Pons (tissue), 1 donor: ENCODE measurements around the gene CNIH1.
"Not testable (repeated sequence)": the region's sequence is repeated elsewhere in the genome, so short reads cannot be mapped to it uniquely, and the experiment has no call there.

ENCODE experiments used
- DNase-seq: peaks from one replicate; pipeline ENCODE4 v3.0.0-alpha.2; 2016; ENCODE audit warnings: low spot score

The CNIH1 gene

DNA sequence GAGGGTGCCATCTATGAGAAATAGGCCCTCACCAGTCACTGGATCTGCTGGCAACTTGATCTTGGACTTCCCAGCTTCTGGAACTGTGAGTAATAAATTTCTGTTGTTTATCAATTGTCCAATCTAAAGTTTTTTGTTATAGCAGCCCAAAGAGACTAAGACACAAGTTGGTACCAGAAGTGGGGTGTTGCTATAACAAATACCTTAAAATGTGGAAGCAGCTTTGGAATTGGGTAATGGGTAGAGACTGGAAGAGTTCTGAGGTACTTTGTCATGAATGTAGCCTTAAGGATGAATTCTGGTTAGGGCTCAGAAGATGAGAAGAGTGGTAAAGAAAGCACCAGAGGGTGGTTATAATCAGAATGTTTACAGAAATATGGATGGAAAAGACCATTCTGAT is 26.1 kb upstream of the CNIH1 start:
- DNase-seq: no peak

GRCh38 chr14:54465654-54466053 is 24.5 kb upstream of the CNIH1 start:
- no peak for DNase-seq

GRCh38 chr14:54462048-54462447 is 20.9 kb upstream of the CNIH1 start:
- DNase-seq: no peak

DNA sequence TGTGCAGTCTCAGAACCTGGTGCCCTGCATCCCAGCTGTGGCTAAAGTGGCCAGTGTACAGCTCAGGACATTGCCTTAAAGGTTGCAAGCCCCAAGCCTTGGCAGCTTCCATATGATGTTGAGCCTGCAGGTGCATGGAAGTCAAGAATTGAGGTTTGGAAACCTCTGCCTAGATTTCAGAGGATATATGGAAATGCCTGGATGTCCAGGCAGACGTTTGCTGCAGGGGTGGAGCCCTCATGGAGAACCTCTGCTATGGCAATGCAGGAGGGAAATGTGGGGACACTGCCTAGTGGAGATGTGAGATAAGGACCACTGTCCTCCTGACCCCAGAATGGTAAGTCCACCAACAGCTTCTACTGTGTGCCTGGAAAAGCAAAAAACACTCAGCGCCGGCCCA is 17.9 kb upstream of the CNIH1 start:
- no peak for DNase-seq

DNA sequence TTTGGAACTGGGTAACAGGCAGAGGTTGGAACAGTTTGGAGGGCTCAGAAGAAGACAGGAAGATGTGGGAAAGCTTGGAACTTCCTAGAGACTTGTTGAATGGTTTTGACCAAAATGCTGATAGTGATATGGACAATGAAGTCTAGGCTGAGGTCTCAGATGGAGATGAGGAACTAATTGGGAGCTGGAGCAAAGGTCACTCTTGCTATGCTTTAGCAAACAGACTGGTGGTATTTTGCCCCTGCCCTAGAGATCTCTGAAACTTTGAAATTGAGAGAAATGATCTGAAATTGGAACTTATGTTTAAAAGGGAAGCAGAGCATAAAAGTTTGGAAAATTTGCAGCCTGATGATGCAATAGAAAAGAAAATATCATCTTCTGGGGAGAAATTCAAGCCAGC is 17.4 kb upstream of the CNIH1 start:
- DNase-seq: not testable (repeated sequence)

GRCh38 chr14:54457609-54457996 is 16.4 kb upstream of the CNIH1 start:
- no peak for DNase-seq

DNA sequence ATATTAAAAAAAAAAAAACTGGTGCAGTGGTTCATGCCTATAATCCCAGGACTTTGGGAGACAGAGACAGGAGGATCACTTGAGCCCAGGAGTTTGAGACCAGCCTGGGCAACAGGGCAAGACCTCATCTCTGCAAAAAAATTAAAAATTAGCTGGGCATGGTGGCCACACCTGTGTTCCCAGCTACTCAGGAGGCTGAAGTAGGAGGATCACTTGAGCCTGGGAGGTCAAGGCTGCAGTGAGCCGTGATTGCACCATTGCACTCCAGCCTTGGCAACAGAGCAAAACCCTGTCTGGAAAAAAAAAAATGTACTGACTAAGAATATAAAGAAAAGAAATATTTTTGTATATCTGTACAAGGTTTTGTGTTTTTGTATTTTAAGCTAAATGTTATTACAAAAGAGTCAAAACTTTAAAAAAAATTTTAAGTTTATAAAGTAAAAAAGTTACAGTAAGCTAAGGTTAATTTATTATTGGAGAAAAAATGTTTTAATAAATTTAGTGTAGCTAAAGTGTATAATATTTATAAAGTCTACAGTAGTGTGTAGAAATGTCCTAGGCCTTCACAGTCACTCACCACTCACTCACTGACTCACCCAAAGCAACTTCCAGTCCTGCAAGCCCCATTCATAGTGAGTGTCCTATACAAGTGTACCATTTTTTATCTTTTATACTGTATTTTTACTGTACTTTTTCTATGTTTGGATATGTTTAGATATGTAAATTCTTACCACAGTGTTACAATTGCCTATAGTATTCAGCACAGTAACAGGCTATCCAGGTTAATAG is 15.8 kb upstream of the CNIH1 start:
- not testable (repeated sequence) for DNase-seq

GRCh38 chr14:54455363-54455762 is 14.2 kb upstream of the CNIH1 start:
- no peak for DNase-seq

- DNase-seq: not testable (repeated sequence)
Observed at GRCh38 chr14:54453990-54454389, 12.8 kb upstream of the CNIH1 start.

DNA sequence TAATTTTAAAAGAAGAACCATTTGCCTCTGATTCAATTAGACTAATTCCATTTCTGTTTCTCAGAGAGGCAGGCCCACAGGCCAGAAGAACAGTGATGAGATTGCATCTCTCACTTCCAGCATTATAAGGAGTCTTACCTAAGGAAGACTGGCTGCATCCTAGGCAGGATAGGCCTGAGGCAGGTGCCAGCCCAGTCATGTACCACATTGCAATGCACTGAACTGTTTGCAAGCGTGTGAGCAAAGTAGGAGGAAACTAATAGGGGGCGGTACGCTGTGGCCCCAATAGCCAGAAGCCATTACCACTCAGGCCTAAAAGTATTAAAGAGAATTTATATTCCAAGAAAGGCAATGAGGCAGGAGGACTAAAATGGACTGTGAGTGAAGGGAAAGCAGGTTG is 12.1 kb upstream of the CNIH1 start:
- no peak for DNase-seq

GRCh38 chr14:54451961-54452360 is 10.8 kb upstream of the CNIH1 start:
- no peak for DNase-seq

DNA sequence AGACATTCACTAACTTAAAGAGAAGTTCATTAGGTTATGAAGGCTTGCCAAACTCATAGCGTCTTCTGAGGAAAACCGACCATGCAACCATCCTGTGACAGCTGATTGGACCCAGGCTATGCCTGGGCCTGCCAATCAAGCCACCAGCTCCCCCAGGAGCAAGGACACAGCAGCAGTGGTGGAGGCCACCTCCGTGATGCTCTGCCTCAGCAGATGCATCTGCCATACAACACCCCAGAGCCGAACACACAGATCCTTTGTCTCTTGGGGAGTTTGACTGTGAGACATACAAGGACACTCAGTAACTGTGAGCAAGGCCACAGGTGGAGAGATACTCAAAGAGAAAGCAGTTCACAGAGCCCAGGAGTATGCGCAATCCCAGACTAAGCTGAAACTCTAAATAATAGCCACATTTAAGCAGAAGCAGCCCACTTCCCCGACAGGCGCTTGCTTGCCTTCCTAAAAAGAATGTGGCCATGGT is 10.0 kb upstream of the CNIH1 start:
- no peak for DNase-seq

DNA sequence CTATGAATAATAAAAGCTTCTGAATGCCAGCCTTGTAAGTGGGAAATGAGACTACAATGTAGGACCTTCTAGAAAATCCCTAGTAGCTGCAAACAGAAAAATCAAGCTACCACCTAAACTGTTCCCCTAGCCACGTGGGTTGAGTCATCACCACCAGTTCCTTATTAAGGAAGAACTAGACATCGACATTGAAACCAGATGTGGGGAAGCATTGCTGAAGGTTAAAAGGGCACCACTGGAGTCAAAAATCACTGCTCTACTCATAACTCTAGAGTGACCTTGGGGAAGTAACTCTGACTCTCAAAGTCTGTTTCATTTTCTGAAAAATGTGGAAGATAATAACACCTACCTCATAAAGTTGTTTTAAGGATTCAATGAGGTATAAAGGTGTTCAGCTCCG is 9.4 kb upstream of the CNIH1 start:
- DNase-seq: no peak

GRCh38 chr14:54447231-54447692 is 6.1 kb upstream of the CNIH1 start:
- DNase-seq: no peak

DNA sequence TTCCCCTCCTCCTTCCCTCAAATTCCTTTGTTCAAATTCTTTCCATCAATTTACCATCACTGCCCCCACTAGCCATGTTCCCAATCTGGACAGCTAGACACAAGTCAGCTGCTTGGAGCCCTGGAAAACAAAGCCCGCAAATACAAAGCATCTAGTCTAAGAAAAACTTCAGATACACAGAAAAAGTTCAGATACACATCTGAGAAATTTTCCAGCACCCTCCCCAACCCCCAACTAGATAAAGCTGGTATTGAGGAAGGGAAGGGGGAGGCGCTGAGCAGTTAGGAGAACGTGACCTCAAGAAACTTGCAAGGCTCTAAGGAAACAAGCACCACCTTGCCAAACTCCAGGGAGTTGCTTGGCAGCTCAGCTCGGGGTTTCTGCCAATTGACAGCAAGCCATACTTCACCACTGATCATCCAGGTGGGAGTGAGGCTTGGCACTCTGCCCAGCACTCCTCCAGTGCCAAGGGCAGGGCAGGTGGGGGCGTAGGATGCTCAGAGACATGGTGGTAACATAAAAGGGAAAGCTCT is 5.1 kb upstream of the CNIH1 start:
- no peak for DNase-seq

GRCh38 chr14:54444681-54445080 is 3.5 kb upstream of the CNIH1 start:
- DNase-seq: no peak

DNA sequence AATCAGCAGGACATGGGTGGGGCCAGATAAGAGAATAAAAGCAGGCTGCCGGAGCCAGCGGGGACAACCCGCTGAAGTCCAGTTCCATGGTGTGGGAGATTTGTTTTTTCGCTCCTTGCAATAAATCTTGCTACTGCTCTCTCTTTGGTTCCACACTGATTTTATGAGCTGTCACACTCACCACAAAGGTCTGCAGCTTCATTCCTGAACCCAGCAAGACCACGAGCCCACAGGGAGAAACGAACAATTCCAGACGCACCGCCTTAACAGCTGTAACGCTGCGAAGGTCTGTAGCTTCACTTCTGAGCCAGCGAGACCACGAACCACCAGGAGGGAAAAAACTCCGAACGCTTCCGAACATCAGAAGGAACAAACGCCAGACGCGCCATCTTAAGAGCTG is 2.8 kb upstream of the CNIH1 start:
- DNase-seq: no peak

DNA sequence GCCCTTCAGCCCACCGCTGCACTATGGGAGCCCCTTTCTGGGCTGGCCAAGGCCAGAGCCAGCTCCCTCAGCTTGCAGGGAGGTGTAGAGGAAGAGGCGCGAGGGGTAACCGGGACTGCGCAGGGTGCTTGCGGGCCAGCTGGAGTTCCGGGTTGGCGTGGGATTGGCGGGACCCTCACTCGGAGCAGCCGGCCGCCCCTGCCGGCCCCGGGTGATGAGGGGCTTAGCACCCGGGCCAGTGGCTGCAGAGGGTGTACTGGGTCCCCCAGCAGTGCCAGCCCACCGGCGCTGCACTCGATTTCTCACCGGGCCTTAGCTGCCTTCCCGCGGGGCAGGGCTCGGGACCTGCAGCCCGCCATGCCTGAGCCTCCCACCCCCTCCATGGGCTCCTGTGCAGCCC is 1.8 kb upstream of the CNIH1 start:
- DNase-seq: not testable (repeated sequence)

- no peak for DNase-seq
Observed at GRCh38 chr14:54440476-54440872, 700 bp downstream of the CNIH1 start.

DNA sequence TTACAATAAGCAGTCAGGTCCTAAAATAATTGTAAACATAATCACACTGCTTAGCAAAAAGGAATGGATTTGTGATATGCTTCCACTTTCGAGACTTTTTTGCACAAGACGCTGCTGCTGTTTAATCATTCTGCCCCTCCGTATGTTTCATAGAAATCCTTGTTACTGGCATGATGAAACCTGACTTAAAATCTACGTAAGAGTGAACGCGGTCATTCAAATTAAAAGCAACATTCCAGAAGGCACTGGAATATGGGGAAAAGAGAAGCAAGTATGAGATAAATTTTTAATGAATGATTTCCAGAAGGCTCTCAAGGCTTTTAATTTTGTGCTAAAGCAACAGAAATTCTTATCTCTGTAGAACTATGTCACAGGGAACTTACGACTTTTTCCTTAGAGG is 1.1 kb downstream of the CNIH1 start:
- no peak for DNase-seq

GRCh38 chr14:54438703-54439102 is 2.5 kb downstream of the CNIH1 start:
- no peak for DNase-seq

DNA sequence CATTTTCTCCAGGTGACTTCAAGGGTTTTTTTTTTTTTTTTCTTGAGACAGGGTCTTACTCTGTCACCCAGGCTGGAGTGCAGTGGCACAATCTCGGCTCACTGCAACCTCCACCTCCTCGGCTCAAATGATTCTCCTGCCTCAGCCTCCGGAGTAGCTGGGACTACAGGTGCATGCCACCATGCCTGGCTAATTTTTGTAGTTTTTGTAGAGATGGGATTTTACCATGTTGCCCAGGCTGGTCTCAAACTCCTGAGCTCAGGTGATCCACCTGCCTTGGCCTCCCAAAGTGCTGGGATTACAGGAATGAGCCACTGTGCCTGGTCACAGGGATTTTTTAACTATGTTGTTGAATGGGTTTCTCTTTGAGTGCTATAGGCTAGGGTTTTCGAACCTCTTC is 3.2 kb downstream of the CNIH1 start:
- not testable (repeated sequence) for DNase-seq

DNA sequence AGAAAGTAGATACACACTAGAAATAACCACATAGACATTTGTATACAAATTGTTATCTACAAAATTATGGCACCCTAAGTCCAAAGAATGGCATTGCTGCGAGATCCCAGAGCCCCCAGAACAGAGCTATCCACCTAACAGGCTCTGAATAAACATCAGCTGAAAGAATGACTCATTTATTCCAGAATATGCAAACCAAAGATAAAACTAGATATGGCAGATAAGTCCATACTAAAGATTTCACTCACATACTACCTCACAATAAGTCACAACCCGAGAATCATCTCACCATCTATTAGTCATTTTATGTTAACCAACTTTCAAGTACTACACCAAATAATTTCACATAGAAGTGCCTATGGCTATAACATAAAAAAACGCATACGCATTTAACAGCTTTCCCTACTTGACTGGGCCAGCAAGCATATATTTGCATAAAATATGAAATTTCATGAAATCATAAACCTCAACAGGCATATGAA is 5.6 kb downstream of the CNIH1 start:
- no peak for DNase-seq

GRCh38 chr14:54428527-54428926 is 12.6 kb downstream of the CNIH1 start:
- no peak for DNase-seq
